Measurements from ENCODE around the gene RASL10B.

RASL10B gene

DNA sequence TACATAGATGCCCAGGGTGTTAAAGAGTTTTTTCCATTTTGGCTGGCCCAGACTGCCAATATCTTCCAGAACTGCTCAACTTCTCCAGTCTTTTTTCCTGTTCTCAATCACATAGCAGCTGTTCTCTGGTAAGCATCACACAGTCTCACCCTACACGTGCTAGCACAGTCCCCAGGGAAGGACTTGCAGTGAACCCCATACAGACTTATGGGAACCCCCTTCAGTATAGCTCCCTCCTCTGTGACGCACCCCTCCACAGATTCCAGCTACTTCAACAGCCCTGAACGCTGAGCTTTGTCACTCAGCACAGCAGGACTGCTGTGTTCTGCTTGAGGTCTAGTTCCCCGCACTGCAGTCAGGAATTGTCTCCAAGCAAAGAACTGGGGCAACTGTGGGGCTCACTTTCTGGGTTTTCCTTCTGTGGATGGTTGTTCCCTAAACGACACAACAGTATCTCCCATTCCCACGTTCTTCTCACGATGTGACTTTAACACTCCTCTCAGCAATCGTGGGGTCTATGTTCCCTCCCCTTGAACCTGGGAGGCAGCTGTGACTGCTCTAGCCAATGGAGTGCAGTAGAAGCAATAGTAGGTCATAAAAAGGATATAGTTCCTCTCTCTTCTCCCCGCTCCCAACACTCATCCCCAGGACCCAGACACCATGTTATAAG, 60.4 kb downstream of the RASL10B start:
- DNase-seq (ENCODE audit: low read depth in 2 of 2, low spot score in 1 of 2): no peak
